ENCODE measurements around the gene S100A3.

The S100A3 gene

DNA sequence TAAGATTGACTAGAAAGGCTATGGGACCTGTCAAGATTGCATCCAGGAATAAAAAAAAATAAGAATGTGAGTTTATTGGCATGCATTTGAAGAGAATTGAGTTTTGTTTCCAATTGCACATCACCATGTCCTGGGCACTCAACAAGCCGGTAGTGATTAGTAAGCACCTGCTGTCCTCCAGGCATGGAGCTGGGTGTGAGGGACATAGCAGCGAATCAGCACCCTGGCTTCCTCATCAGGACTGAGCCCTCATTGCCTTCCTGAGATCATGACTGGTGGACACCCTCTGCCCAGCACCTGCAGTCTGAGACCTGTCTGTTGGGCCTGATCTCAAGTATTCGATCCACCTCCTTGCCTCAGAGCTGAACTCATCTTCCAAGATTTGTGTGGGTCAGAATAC, 40.0 kb downstream of the S100A3 start:
- Histone ChIP-seq H2BK5ac (ENCODE audit: low read depth, low read length, poor library complexity, severe bottlenecking) (no peak overlapping the region), H2AK5ac (ENCODE audit: low read length, severe bottlenecking) (peak overlapping the region; percentile 83), H3K9ac (ENCODE audit: low read length) (no peak overlapping the region), H3K27me3 (ENCODE audit: control insufficient read depth in 1 of 2, insufficient read depth in 1 of 2, low read length in 2 of 2) (no peaks in the 10 kb centered on the region), H4K91ac (ENCODE audit: low read length) (peak overlapping the region; percentile 43), H3K79me1 (replicated peaks; ENCODE audit: low read length, poor library complexity, severe bottlenecking) (no peaks in the 10 kb centered on the region), H3K23ac (ENCODE audit: low read length in 2 of 2) (no peak overlapping the region), H3K18ac (ENCODE audit: low read depth in 1 of 2, low read length in 2 of 2) (no peak overlapping the region), H3K4me1 (ENCODE audit: control insufficient read depth, insufficient read depth, low read depth, low read length) (peaks cover 20% of the 10 kb centered on the region), H2BK12ac (ENCODE audit: low read length in 2 of 2) (peak overlapping the region in 1 of 2 experiments; percentile 82), H3K9me3 (ENCODE audit: control insufficient read depth, low read length) (no peaks in the 10 kb centered on the region), H3K27ac (ENCODE audit: low read length, poor library complexity, severe bottlenecking) (no peak overlapping the region), H4K8ac (ENCODE audit: low read length) (no peak overlapping the region), H2BK120ac (ENCODE audit: low read depth, low read length) (no peak overlapping the region), H2AFZ (ENCODE audit: low read depth, low read length) (no peak overlapping the region), H3K4ac (ENCODE audit: low read depth in 1 of 2, low read length in 2 of 2) (no peak overlapping the region), H3K4me2 (ENCODE audit: low read length, poor library complexity, severe bottlenecking) (no peak overlapping the region), H2BK15ac (ENCODE audit: low read depth, poor library complexity, severe bottlenecking) (no peak overlapping the region), H3K36me3 (ENCODE audit: control insufficient read depth in 1 of 2, insufficient read depth in 2 of 2, low read depth in 1 of 2, low read length in 2 of 2) (no peaks in the 10 kb centered on the region), H3K14ac (ENCODE audit: low read length in 2 of 2) (no peak overlapping the region), H3K4me3 (ENCODE audit: insufficient read depth in 1 of 2, low read depth in 1 of 2, low read length in 2 of 2) (no peak overlapping the region)
- no peak for DNase-seq
- 98% methylated on average over 3 of the region's 3 CpGs for WGBS

DNA sequence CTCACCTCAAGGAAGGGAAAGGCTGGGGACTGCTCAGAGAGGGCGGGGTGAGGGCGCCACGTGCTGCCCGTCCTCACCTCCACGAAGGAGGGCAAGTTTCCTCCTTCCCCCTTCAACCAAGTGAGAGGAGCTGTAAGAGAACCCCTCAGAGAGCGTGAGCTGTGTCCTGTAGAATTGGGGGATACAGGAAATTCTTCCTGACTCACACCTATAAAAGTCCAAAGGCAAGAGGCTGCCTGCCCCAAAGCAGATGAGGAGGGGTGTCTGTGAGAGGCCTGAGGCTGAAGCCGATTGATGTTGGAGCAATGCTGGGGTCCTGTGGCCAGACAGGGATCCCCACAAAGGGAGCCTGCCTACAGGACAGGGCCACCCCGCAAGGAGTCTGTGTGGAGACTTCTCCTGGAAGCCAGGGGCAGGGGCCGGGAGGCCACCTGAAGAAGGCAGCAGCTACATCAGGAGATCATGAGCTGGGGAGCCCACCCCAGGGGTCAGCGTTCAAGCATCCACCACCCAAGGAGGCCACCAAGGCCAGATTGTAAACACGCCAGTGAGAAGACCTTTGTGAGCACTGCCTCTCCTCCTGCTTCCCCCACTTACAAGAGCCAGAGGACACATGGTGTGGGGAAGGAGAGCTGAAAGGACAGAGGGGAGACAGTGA, 41.0 kb downstream of the S100A3 start:
- Histone ChIP-seq H3K9ac (ENCODE audit: low read length) (peak overlapping the region; percentile 77), H3K36me3 (ENCODE audit: control insufficient read depth in 1 of 2, insufficient read depth in 2 of 2, low read depth in 1 of 2, low read length in 2 of 2) (no peaks in the 10 kb centered on the region), H2AK5ac (ENCODE audit: low read length, severe bottlenecking) (peak overlapping the region; percentile 81), H3K18ac (ENCODE audit: low read depth in 1 of 2, low read length in 2 of 2) (peak overlapping the region in 1 of 2 experiments; percentile 49), H4K8ac (ENCODE audit: low read length) (peak overlapping the region; percentile 75), H2BK12ac (ENCODE audit: low read length in 2 of 2) (peak overlapping the region in 1 of 2 experiments; percentile 95), H3K4me2 (ENCODE audit: low read length, poor library complexity, severe bottlenecking) (no peak overlapping the region), H3K14ac (ENCODE audit: low read length in 2 of 2) (peak overlapping the region in 1 of 2 experiments; percentile 61), H3K4me1 (ENCODE audit: control insufficient read depth, insufficient read depth, low read depth, low read length) (peaks cover 20% of the 10 kb centered on the region), H3K79me1 (replicated peaks; ENCODE audit: low read length, poor library complexity, severe bottlenecking) (no peaks in the 10 kb centered on the region), H3K23ac (ENCODE audit: low read length in 2 of 2) (peak overlapping the region in 1 of 2 experiments; percentile 74), H3K27me3 (ENCODE audit: control insufficient read depth in 1 of 2, insufficient read depth in 1 of 2, low read length in 2 of 2) (no peaks in the 10 kb centered on the region), H2BK120ac (ENCODE audit: low read depth, low read length) (peak overlapping the region; percentile 73), H2AFZ (ENCODE audit: low read depth, low read length) (peak overlapping the region; percentile 47), H3K9me3 (ENCODE audit: control insufficient read depth, low read length) (no peaks in the 10 kb centered on the region), H2BK15ac (ENCODE audit: low read depth, poor library complexity, severe bottlenecking) (no peak overlapping the region), H3K27ac (ENCODE audit: low read length, poor library complexity, severe bottlenecking) (no peak overlapping the region), H3K4me3 (ENCODE audit: insufficient read depth in 1 of 2, low read depth in 1 of 2, low read length in 2 of 2) (peak overlapping the region in 1 of 2 experiments; percentile 58), H2BK5ac (ENCODE audit: low read depth, low read length, poor library complexity, severe bottlenecking) (no peak overlapping the region), H4K91ac (ENCODE audit: low read length) (peak overlapping the region; percentile 61), H3K4ac (ENCODE audit: low read depth in 1 of 2, low read length in 2 of 2) (peak overlapping the region; percentile 67 to 76)
- 91% methylated on average over 3 of the region's 11 CpGs for WGBS
- DNase-seq = no peak

DNA sequence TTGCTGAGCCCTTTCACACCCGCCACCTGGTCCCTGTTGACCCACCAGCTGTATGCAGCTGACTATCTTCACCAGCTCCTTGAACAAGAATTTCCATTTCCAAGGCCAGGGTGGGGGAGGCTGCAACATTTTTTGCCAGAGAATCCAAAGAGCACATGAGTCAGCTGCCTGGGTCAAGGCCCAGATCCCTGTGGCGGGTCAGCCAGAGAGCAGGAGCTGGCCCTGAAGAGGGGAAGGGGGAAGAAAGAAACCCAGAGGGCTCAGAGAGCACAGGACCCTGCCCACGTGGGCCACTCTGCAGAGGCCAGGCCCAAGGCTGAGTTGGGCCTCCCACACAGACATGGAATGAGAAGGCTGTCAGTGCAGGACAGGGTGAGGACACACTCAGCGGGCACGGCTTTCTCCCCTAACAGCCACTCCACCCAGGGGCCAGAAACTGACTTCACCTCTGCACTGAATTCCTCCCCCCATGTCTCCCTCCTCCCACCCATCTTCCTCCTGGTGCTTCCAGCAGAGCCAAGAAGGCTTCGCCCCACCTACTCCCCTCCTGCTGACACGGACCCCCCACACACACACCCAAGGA, 42.1 kb downstream of the S100A3 start:
- DNase-seq = peak; percentile 93
- H3K9me3 ChIP-seq (ENCODE audit: control insufficient read depth, low read length) = no peaks in the 10 kb centered on the region
- peak overlapping the region; percentile 50 to 86 for H3K18ac ChIP-seq (ENCODE audit: low read depth in 1 of 2, low read length in 2 of 2)
- H4K91ac ChIP-seq (ENCODE audit: low read length) = peak overlapping the region; percentile 95
- H3K4me2 ChIP-seq (ENCODE audit: low read length, poor library complexity, severe bottlenecking) = no peak overlapping the region
- H2AK5ac ChIP-seq (ENCODE audit: low read length, severe bottlenecking) = no peak overlapping the region
- H3K4me1 ChIP-seq (ENCODE audit: control insufficient read depth, insufficient read depth, low read depth, low read length) = peaks cover 18% of the 10 kb centered on the region
- H2BK15ac ChIP-seq (ENCODE audit: low read depth, poor library complexity, severe bottlenecking) = peak overlapping the region; percentile 44
- H3K4ac ChIP-seq (ENCODE audit: low read depth in 1 of 2, low read length in 2 of 2) = peak overlapping the region; percentile 73 to 78
- peak overlapping the region; percentile 77 for H3K9ac ChIP-seq (ENCODE audit: low read length)
- no peak overlapping the region for H3K23ac ChIP-seq (ENCODE audit: low read length in 2 of 2)
- H3K14ac ChIP-seq (ENCODE audit: low read length in 2 of 2) = peak overlapping the region in 1 of 2 experiments; percentile 55
- peak overlapping the region; percentile 78 to 80 for H2BK12ac ChIP-seq (ENCODE audit: low read length in 2 of 2)
- no peaks in the 10 kb centered on the region for H3K79me1 ChIP-seq (replicated peaks; ENCODE audit: low read length, poor library complexity, severe bottlenecking)
- WGBS = 48% methylated on average over 7 of the region's 7 CpGs
- peak overlapping the region; percentile 71 for H3K27ac ChIP-seq (ENCODE audit: low read length, poor library complexity, severe bottlenecking)
- no peak overlapping the region for H2BK5ac ChIP-seq (ENCODE audit: low read depth, low read length, poor library complexity, severe bottlenecking)
- H4K8ac ChIP-seq (ENCODE audit: low read length) = peak overlapping the region; percentile 83
- peak overlapping the region in 1 of 2 experiments; percentile 58 for H3K4me3 ChIP-seq (ENCODE audit: insufficient read depth in 1 of 2, low read depth in 1 of 2, low read length in 2 of 2)
- H3K36me3 ChIP-seq (ENCODE audit: control insufficient read depth in 1 of 2, insufficient read depth in 2 of 2, low read depth in 1 of 2, low read length in 2 of 2) = no peaks in the 10 kb centered on the region
- peak overlapping the region; percentile 54 for H2BK120ac ChIP-seq (ENCODE audit: low read depth, low read length)
- peak overlapping the region; percentile 20 for H2AFZ ChIP-seq (ENCODE audit: low read depth, low read length)
- H3K27me3 ChIP-seq (ENCODE audit: control insufficient read depth in 1 of 2, insufficient read depth in 1 of 2, low read length in 2 of 2) = no peaks in the 10 kb centered on the region

DNA sequence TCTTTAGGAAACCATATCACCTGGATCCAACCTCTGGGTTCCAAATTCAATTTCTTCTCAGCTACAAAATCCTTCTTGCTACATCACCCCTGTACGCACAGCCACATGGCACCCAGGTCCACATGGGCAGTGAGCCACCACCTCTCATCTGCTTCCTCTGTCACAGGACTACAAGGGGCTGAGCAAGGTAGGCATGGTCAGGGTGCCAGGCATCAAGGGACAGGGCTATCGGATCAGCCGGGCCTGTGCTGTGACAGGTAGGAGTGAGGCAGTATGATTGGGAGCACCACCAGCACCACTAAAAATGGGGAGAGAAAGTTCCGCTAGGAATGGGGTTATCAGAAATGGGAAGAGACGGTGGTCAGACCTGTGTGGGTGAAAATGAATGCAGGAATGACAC, 42.7 kb downstream of the S100A3 start:
- no peak for DNase-seq
- Histone ChIP-seq H3K14ac (ENCODE audit: low read length in 2 of 2) (peak overlapping the region in 1 of 2 experiments; percentile 2), H4K8ac (ENCODE audit: low read length) (peak overlapping the region; percentile 81), H3K4me3 (ENCODE audit: insufficient read depth in 1 of 2, low read depth in 1 of 2, low read length in 2 of 2) (peak overlapping the region in 1 of 2 experiments; percentile 46), H4K91ac (ENCODE audit: low read length) (no peak overlapping the region), H3K9me3 (ENCODE audit: control insufficient read depth, low read length) (no peaks in the 10 kb centered on the region), H3K27ac (ENCODE audit: low read length, poor library complexity, severe bottlenecking) (no peak overlapping the region), H2BK12ac (ENCODE audit: low read length in 2 of 2) (peak overlapping the region in 1 of 2 experiments; percentile 4), H2AFZ (ENCODE audit: low read depth, low read length) (no peak overlapping the region), H3K23ac (ENCODE audit: low read length in 2 of 2) (no peak overlapping the region), H3K18ac (ENCODE audit: low read depth in 1 of 2, low read length in 2 of 2) (peak overlapping the region; percentile 22 to 65), H2AK5ac (ENCODE audit: low read length, severe bottlenecking) (no peak overlapping the region), H3K4me2 (ENCODE audit: low read length, poor library complexity, severe bottlenecking) (no peak overlapping the region), H2BK5ac (ENCODE audit: low read depth, low read length, poor library complexity, severe bottlenecking) (no peak overlapping the region), H3K9ac (ENCODE audit: low read length) (peak overlapping the region; percentile 77), H3K4me1 (ENCODE audit: control insufficient read depth, insufficient read depth, low read depth, low read length) (peaks cover 18% of the 10 kb centered on the region), H3K4ac (ENCODE audit: low read depth in 1 of 2, low read length in 2 of 2) (no peak overlapping the region), H3K79me1 (replicated peaks; ENCODE audit: low read length, poor library complexity, severe bottlenecking) (no peaks in the 10 kb centered on the region), H2BK15ac (ENCODE audit: low read depth, poor library complexity, severe bottlenecking) (no peak overlapping the region), H2BK120ac (ENCODE audit: low read depth, low read length) (no peak overlapping the region), H3K27me3 (ENCODE audit: control insufficient read depth in 1 of 2, insufficient read depth in 1 of 2, low read length in 2 of 2) (no peaks in the 10 kb centered on the region), H3K36me3 (ENCODE audit: control insufficient read depth in 1 of 2, insufficient read depth in 2 of 2, low read depth in 1 of 2, low read length in 2 of 2) (no peaks in the 10 kb centered on the region)
- WGBS = 88% methylated on average over 5 of the region's 5 CpGs

Data from mesenchymal stem cell (in vitro differentiated cells and primary cell).